ENCODE data around the gene STON2. TPM values are rescaled to one million over a fixed set of nuclear protein-coding genes. Genes with fewer than 3 reads are reported as not detected.
"Not testable (repeated sequence)": the region's sequence is repeated elsewhere in the genome, so short reads cannot be mapped to it uniquely, and the experiment has no call there.

Gene STON2
- total and polyA plus RNA-seq, 9 donors, result 4.8 to 28.7 (median 17.3) TPM

- intact Hi-C loops (cut with DNase I), result no loop called here
- no peaks in the 10 kb centered on the region for H3K36me3 ChIP-seq
- no peak for DNase-seq
Observed at GRCh38 chr14:81234278-81234677, 165.8 kb downstream of the STON2 start.

GRCh38 chr14:81233615-81234014 lies 166.5 kb downstream of the STON2 start:
- WGBS, 3 donors, result 60 to 95% (median 94%) methylated on average over 1 of the region's 1 CpG
- H3K27me3 ChIP-seq, result no peaks in the 10 kb centered on the region
- H3K9me3 ChIP-seq, result no peaks in the 10 kb centered on the region
- TF ChIP-seq CTCF (IDR thresholded peaks at IDR 0.05), result no peak
- TF ChIP-seq POLR2A (IDR thresholded peaks at IDR 0.05), result no peak
- no peak for TF ChIP-seq EP300 (IDR thresholded peaks at IDR 0.05)
- H3K4me1 ChIP-seq (ENCODE audit: insufficient read depth), result no peaks in the 10 kb centered on the region
- intact Hi-C loops (cut with DNase I), result no loop called here
- no peak for DNase-seq
- H3K4me3 ChIP-seq, result no peak overlapping the region
- H3K27ac ChIP-seq, result no peak overlapping the region
- H3K36me3 ChIP-seq, result no peaks in the 10 kb centered on the region

More at GRCh38 chr14:81234278-81234677, 165.8 kb downstream of the STON2 start:
- H3K4me3 ChIP-seq, result no peak overlapping the region
- H3K27me3 ChIP-seq, result no peaks in the 10 kb centered on the region
- H3K27ac ChIP-seq, result no peak overlapping the region
- H3K4me1 ChIP-seq (ENCODE audit: insufficient read depth), result no peaks in the 10 kb centered on the region
- no peak for TF ChIP-seq POLR2A (IDR thresholded peaks at IDR 0.05)
- no peak for TF ChIP-seq EP300 (IDR thresholded peaks at IDR 0.05)
- no peak for TF ChIP-seq CTCF (IDR thresholded peaks at IDR 0.05)
- no peaks in the 10 kb centered on the region for H3K9me3 ChIP-seq

GRCh38 chr14:81231540-81231939 lies 168.6 kb downstream of the STON2 start:
- H3K27ac ChIP-seq, result no peak overlapping the region
- no peaks in the 10 kb centered on the region for H3K27me3 ChIP-seq
- H3K4me1 ChIP-seq (ENCODE audit: insufficient read depth), result no peaks in the 10 kb centered on the region
- WGBS, 3 donors, result 92 to 97% (median 94%) methylated on average over 1 of the region's 1 CpG
- H3K4me3 ChIP-seq, result no peak overlapping the region
- intact Hi-C loops (cut with DNase I), result no loop called here
- H3K9me3 ChIP-seq, result no peaks in the 10 kb centered on the region
- no peaks in the 10 kb centered on the region for H3K36me3 ChIP-seq
- no peak for DNase-seq
- TF ChIP-seq EP300 (IDR thresholded peaks at IDR 0.05), result no peak
- TF ChIP-seq CTCF (IDR thresholded peaks at IDR 0.05), result no peak
- TF ChIP-seq POLR2A (IDR thresholded peaks at IDR 0.05), result no peak

GRCh38 chr14:81224222-81224621 lies 175.9 kb downstream of the STON2 start:
- Histone ChIP-seq H3K27ac (no peak overlapping the region), H3K4me3 (no peak overlapping the region), H3K9me3 (no peaks in the 10 kb centered on the region), H3K27me3 (no peaks in the 10 kb centered on the region), H3K36me3 (no peaks in the 10 kb centered on the region), H3K4me1 (ENCODE audit: insufficient read depth) (peaks cover 7% of the 10 kb centered on the region)
- WGBS, 3 donors, result 94 to 95% (median 94%) methylated on average over 1 of the region's 1 CpG
- no peak for TF ChIP-seq CTCF (IDR thresholded peaks at IDR 0.05)
- no peak for TF ChIP-seq EP300 (IDR thresholded peaks at IDR 0.05)
- TF ChIP-seq POLR2A (IDR thresholded peaks at IDR 0.05), result no peak
- no peak for DNase-seq
- intact Hi-C loops (cut with DNase I), result no loop called here

GRCh38 chr14:81223788-81224187 lies 176.3 kb downstream of the STON2 start:
- H3K27ac ChIP-seq, result peak overlapping the region in 1 of 2 donors; percentile 94
- H3K9me3 ChIP-seq; H3K4me3 ChIP-seq; DNase-seq; H3K4me1 ChIP-seq (ENCODE audit: insufficient read depth); H3K27me3 ChIP-seq; H3K36me3 ChIP-seq; intact Hi-C loops (cut with DNase I): not testable (repeated sequence)
- WGBS, 3 donors, result 85 to 93% (median 85%) methylated on average over 7 of the region's 7 CpGs

Data from ovary (tissue), 9 donors.